Mammary epithelial cell (primary cell): ENCODE measurements around the gene EPM2AIP1.

Source experiments
- CTCF ChIP-seq, 2 donors: IDR thresholded peaks in 1 of 2; conservative IDR thresholded peaks in 1 of 2; 2 replicates each; pipeline ENCODE4 v1.5.1; 2011 to 2012; ENCODE audit warnings: inconsistent platforms in 2 of 2, low read length in 2 of 2, mild to moderate bottlenecking in 2 of 2, control low read depth in 1 of 2, low read depth in 1 of 2; ENCODE audit not compliant: insufficient read depth in 1 of 2; ENCODE audit errors: extremely low read depth in 1 of 2
- EZH2 ChIP-seq: IDR thresholded peaks from 2 replicates; pipeline ENCODE4 v1.6.1; 2012; ENCODE audit warnings: low read length, inconsistent platforms, borderline replicate concordance

- no peak for TF ChIP-seq CTCF (conservative IDR thresholded peaks at IDR 0.05 in 1 of 2, IDR thresholded peaks at IDR 0.05 in 1 of 2; ENCODE audit: extremely low read depth in 1 of 2, insufficient read depth in 1 of 2, low read depth in 1 of 2, low read length in 2 of 2)
- TF ChIP-seq EZH2 = no peak
Observed at GRCh38 chr3:36959821-36960220, 33.1 kb downstream of the EPM2AIP1 start.
